Transverse colon (tissue), 4 donors: ENCODE data around the gene LRP1B. TPM values are rescaled to one million over a fixed set of nuclear protein-coding genes. Genes with fewer than 3 reads are reported as not detected.
"Not testable (repeated sequence)": the region's sequence is repeated elsewhere in the genome, so short reads cannot be mapped to it uniquely, and the experiment has no call there.

Experiments
- DNase-seq: peaks from one replicate; pipeline ENCODE4 v3.0.0-alpha.2; 2019
- H3K27ac ChIP-seq, 4 donors: fragments of 200-600 bp; sonication (generic); 2 replicates each; pipeline ENCODE4 v1.5.1; 2016 to 2018; ENCODE audit warnings: inconsistent platforms in 4 of 4
- H3K27me3 ChIP-seq: fragments of 200-600 bp; sonication (generic); 2 replicates; pipeline ENCODE4 v1.5.1; 2017; ENCODE audit warnings: inconsistent platforms
- H3K36me3 ChIP-seq, 4 donors: fragments of 200-600 bp; sonication (generic); 2 replicates each; pipeline ENCODE4 v1.5.1; 2017 to 2019; ENCODE audit warnings: inconsistent platforms in 4 of 4
- H3K4me1 ChIP-seq, 4 donors: fragments of 200-600 bp; sonication (generic); 2 replicates each; pipeline ENCODE4 v1.5.1; 2017 to 2020; ENCODE audit warnings: inconsistent platforms in 4 of 4
- H3K4me3 ChIP-seq, 4 donors: fragments of 200-600 bp; sonication (generic); 1 replicate in 1 of 4; 2 replicates in 3 of 4; pipeline versions ENCODE4 v1.5.1 to v1.6.1; 2017 to 2019; ENCODE audit warnings: inconsistent platforms in 4 of 4
- H3K9me3 ChIP-seq, 2 donors: fragments of 200-600 bp; sonication (generic); 2 replicates each; pipeline ENCODE4 v1.5.1; 2017 to 2019; ENCODE audit warnings: inconsistent platforms in 2 of 2
- CTCF ChIP-seq, 5 experiments: fragments of 200-600 bp in 3 of 5; fragments of 450-650 bp in 2 of 5; sonication (generic) in 3 of 5; IDR thresholded peaks; 1 replicate in 2 of 5; 2 replicates in 3 of 5; pipeline ENCODE4 v1.5.1; 2016 to 2017; ENCODE audit warnings: antibody characterized with exemption in 5 of 5, inconsistent platforms in 3 of 5, mild to moderate bottlenecking in 2 of 5, moderate library complexity in 1 of 5
- EP300 ChIP-seq: sonication (generic); formaldehyde crosslinking; IDR thresholded peaks from one replicate; pipeline ENCODE4 v1.6.1; 2017; ENCODE audit warnings: antibody characterized with exemption, low read depth
- POLR2A ChIP-seq: fragments of 450-650 bp; IDR thresholded peaks from one replicate; pipeline ENCODE4 v1.6.1; 2016; ENCODE audit warnings: antibody characterized with exemption, mild to moderate bottlenecking, moderate library complexity
- POLR2AphosphoS5 ChIP-seq, 3 donors: sonication (generic); formaldehyde crosslinking; IDR thresholded peaks; one replicate each; pipeline ENCODE4 v1.6.1; 2016; ENCODE audit warnings: antibody characterized with exemption in 3 of 3
- WGBS, 2 donors: methylation state at CpG; one replicate each; pipeline ENCODE4 v1.1.5; 2018; ENCODE audit warnings: low coverage in 1 of 2; 5-methylcytosine and 5-hydroxymethylcytosine counted together
- in situ Hi-C, 4 donors: fragments of 200-750 bp; cut with MboI; loops; one replicate each; pipeline versions ENCODE4 v1.15.0 to v1.15.1; 2017; ENCODE audit warnings: low sequenced_read_pairs in 3 of 4, low pct_ligation_motif_present in 1 of 4, low pct_unique_long_range_greater_than_20kb in 1 of 4
- intact Hi-C: fragments of 100-400 bp; cut with DNase I; formaldehyde crosslinking; loops from one replicate; pipeline ENCODE4 v1.15.1; 2023; ENCODE audit warnings: low total_unique reads
- total RNA-seq, 4 donors: library from RNA; depleted of rRNA; stranded (reverse); fragments of >200 nt; gene quantifications; one replicate each; pipeline ENCODE4 v1.1.0, GENCODE V29; 2016

Gene LRP1B
- total RNA-seq, 4 donors from 2014 or later, result 0.48 to 5.4 (median 0.82) TPM; not detected in 1

- no peaks in the 10 kb centered on the region for H3K36me3 ChIP-seq
- no peak overlapping the region for H3K4me3 ChIP-seq
- in situ Hi-C loops, result no loop called here
- H3K9me3 ChIP-seq, result no peaks in the 10 kb centered on the region
- H3K4me1 ChIP-seq, result no peaks in the 10 kb centered on the region
- H3K27ac ChIP-seq, result no peak overlapping the region
- TF ChIP-seq EP300 (no peak), CTCF (IDR thresholded peaks at IDR 0.05) (no peak), POLR2AphosphoS5 (IDR thresholded peaks at IDR 0.05) (no peak)
- 60% methylated on average over 5 of the region's 5 CpGs; no CpG with 5 or more reads in 1 of the 2 donors for WGBS, 2 donors
- DNase-seq, result no peak
- no peaks in the 10 kb centered on the region for H3K27me3 ChIP-seq
- intact Hi-C loops, result no loop called here
Measured at GRCh38 chr2:140436936-140437335, 1693.9 kb downstream of the LRP1B start.

- H3K36me3 ChIP-seq, in situ Hi-C loops, H3K9me3 ChIP-seq, H3K27me3 ChIP-seq, DNase-seq, H3K27ac ChIP-seq, H3K4me3 ChIP-seq, intact Hi-C loops, H3K4me1 ChIP-seq: not testable (repeated sequence)
- 91% methylated on average over 18 of the region's 18 CpGs for whole genome bisulfite sequencing, 2 donors
Measured at GRCh38 chr2:140427033-140427432, 1703.8 kb downstream of the LRP1B start.

GRCh38 chr2:140424471-140424870 is 1706.3 kb downstream of the LRP1B start:
- in situ Hi-C loops, result no loop called here

GRCh38 chr2:140422759-140423158 is 1708.1 kb downstream of the LRP1B start:
- in situ Hi-C loops, result no loop called here
- H3K9me3 ChIP-seq, result no peaks in the 10 kb centered on the region
- WGBS, 2 donors, result 79 to 84% methylated on average over 7 of the region's 7 CpGs
- no peaks in the 10 kb centered on the region for H3K36me3 ChIP-seq
- no peaks in the 10 kb centered on the region for H3K4me1 ChIP-seq
- intact Hi-C loops, result no loop called here
- H3K27ac ChIP-seq, result no peak overlapping the region
- H3K4me3 ChIP-seq, result no peak overlapping the region
- no peaks in the 10 kb centered on the region for H3K27me3 ChIP-seq
- TF ChIP-seq CTCF (IDR thresholded peaks at IDR 0.05) (no peak), EP300 (no peak), POLR2AphosphoS5 (IDR thresholded peaks at IDR 0.05) (no peak), POLR2A (no peak)
- no peak for DNase-seq

More at GRCh38 chr2:140424471-140424870, 1706.3 kb downstream of the LRP1B start:
- Histone ChIP-seq H3K27me3 (no peaks in the 10 kb centered on the region), H3K27ac (no peak overlapping the region), H3K4me3 (no peak overlapping the region), H3K4me1 (no peaks in the 10 kb centered on the region), H3K9me3 (no peaks in the 10 kb centered on the region), H3K36me3 (no peaks in the 10 kb centered on the region)
- WGBS, 2 donors, result 63 to 70% methylated on average over 2 of the region's 2 CpGs
- intact Hi-C loops, result no loop called here
- no peak for DNase-seq
- TF ChIP-seq CTCF (IDR thresholded peaks at IDR 0.05), result no peak
- no peak for TF ChIP-seq POLR2A
- TF ChIP-seq EP300, result no peak
- TF ChIP-seq POLR2AphosphoS5 (IDR thresholded peaks at IDR 0.05), result no peak

GRCh38 chr2:140417504-140417903 is 1713.3 kb downstream of the LRP1B start:
- H3K4me1 ChIP-seq, result no peaks in the 10 kb centered on the region
- WGBS, 2 donors, result 65 to 86% methylated on average over 2 to 3 of the region's 3 CpGs
- no peak overlapping the region for H3K4me3 ChIP-seq
- intact Hi-C loops, result no loop called here
- no peak for DNase-seq
- H3K9me3 ChIP-seq, result no peaks in the 10 kb centered on the region
- TF ChIP-seq POLR2A (no peak), CTCF (IDR thresholded peaks at IDR 0.05) (no peak), EP300 (no peak), POLR2AphosphoS5 (IDR thresholded peaks at IDR 0.05) (no peak)
- in situ Hi-C loops, result no loop called here
- H3K27ac ChIP-seq, result no peak overlapping the region
- H3K36me3 ChIP-seq, result no peaks in the 10 kb centered on the region
- no peaks in the 10 kb centered on the region for H3K27me3 ChIP-seq
